H1 (cell line): ENCODE measurements around the gene BTG2. TPM values are rescaled to one million over a fixed set of nuclear protein-coding genes. Genes with fewer than 3 reads are reported as not detected.
A peak's percentile ranks its signal among the peaks of the same experiment; 100 is the strongest.

Source experiments
- BCL11A ChIP-seq, 2 experiments: IDR thresholded peaks; one replicate each; pipeline ENCODE4 v1.6.1; 2011; ENCODE audit warnings: low read depth in 2 of 2, low read length in 2 of 2, mild to moderate bottlenecking in 2 of 2
- CBX5 ChIP-seq: fragments of 300-800, 300-1000 bp; sonication (generic); IDR thresholded peaks from 2 replicates; pipeline ENCODE4 v1.7.1; 2016; ENCODE audit warnings: antibody characterized with exemption, low read length, low read depth
- EGR1 ChIP-seq: IDR thresholded peaks from 2 replicates; pipeline ENCODE4 v1.6.1; 2011; ENCODE audit warnings: low read depth, low read length, borderline replicate concordance
- GTF2F1 ChIP-seq: IDR thresholded peaks from 2 replicates; pipeline ENCODE4 v1.6.1; 2012; ENCODE audit warnings: low read depth, low read length, improper control_type of control experiment, borderline replicate concordance
- HDAC2 ChIP-seq, 2 experiments: fragments of 300-600 bp in 1 of 2; sonication (generic) in 1 of 2; IDR thresholded peaks; 2 replicates each; pipeline ENCODE4 v1.6.1; 2011 to 2012; ENCODE audit warnings: low read depth in 2 of 2, low read length in 2 of 2, mild to moderate bottlenecking in 2 of 2, moderate library complexity in 2 of 2, borderline replicate concordance in 1 of 2, inconsistent platforms in 1 of 2
- JUN ChIP-seq: IDR thresholded peaks from 2 replicates; pipeline ENCODE4 v1.6.1; 2011; ENCODE audit warnings: low read depth, mild to moderate bottlenecking, improper control_type of control experiment, low read length
- JUND ChIP-seq: IDR thresholded peaks from 2 replicates; pipeline ENCODE4 v1.6.1; 2011; ENCODE audit warnings: mild to moderate bottlenecking, improper control_type of control experiment, low read length
- KDM1A ChIP-seq: fragments of 200-600, 300-600 bp; sonication (generic); IDR thresholded peaks from 2 replicates; pipeline ENCODE4 v1.7.1; 2016; ENCODE audit warnings: mild to moderate bottlenecking, low read length, borderline replicate concordance
- PHF8 ChIP-seq: fragments of 200-600 bp; sonication (generic); conservative IDR thresholded peaks from 2 replicates; pipeline ENCODE4 v1.7.1; 2012; ENCODE audit warnings: low read depth, mild to moderate bottlenecking, inconsistent platforms, low read length, moderate library complexity
- POLR2AphosphoS5 ChIP-seq: IDR thresholded peaks from 2 replicates; pipeline ENCODE4 v1.6.1; 2011; ENCODE audit warnings: low read depth, low read length
- POU5F1 ChIP-seq: IDR thresholded peaks from 2 replicates; pipeline ENCODE4 v1.6.1; 2011; ENCODE audit warnings: low read depth, mild to moderate bottlenecking, low read length, moderate library complexity
- RAD21 ChIP-seq, 2 experiments: IDR thresholded peaks in 1 of 2; conservative IDR thresholded peaks in 1 of 2; 2 replicates each; pipeline ENCODE4 v1.6.1; 2011; ENCODE audit warnings: low read depth in 2 of 2, low read length in 2 of 2, improper control_type of control experiment in 1 of 2, inconsistent platforms in 1 of 2, mild to moderate bottlenecking in 1 of 2, moderate library complexity in 1 of 2
- RXRA ChIP-seq: IDR thresholded peaks from 2 replicates; pipeline ENCODE4 v1.6.1; 2011; ENCODE audit warnings: low read depth, mild to moderate bottlenecking, low read length, moderate library complexity; ENCODE audit not compliant: insufficient read depth
- SIN3A ChIP-seq, 2 experiments: IDR thresholded peaks in 1 of 2; conservative IDR thresholded peaks in 1 of 2; 2 replicates each; pipeline ENCODE4 v1.6.1; 2011 to 2012; ENCODE audit warnings: low read length in 2 of 2, improper control_type of control experiment in 1 of 2, low read depth in 1 of 2, mild to moderate bottlenecking in 1 of 2
- SRF ChIP-seq: IDR thresholded peaks from 2 replicates; pipeline ENCODE4 v1.6.1; 2011; ENCODE audit warnings: mild to moderate bottlenecking, low read depth, low read length, moderate library complexity
- SUZ12 ChIP-seq: fragments of 200-600 bp; sonication (generic); IDR thresholded peaks from 2 replicates; pipeline ENCODE4 v1.6.1; 2012; ENCODE audit warnings: mild to moderate bottlenecking, inconsistent platforms, low read length, moderate library complexity, mixed read lengths
- TAF1 ChIP-seq: IDR thresholded peaks from 2 replicates; pipeline ENCODE4 v1.6.1; 2011; ENCODE audit warnings: mild to moderate bottlenecking, low read depth, low read length
- TBP ChIP-seq: IDR thresholded peaks from 2 replicates; pipeline ENCODE4 v1.6.1; 2011; ENCODE audit warnings: low read depth, low read length, improper control_type of control experiment
- YY1 ChIP-seq: IDR thresholded peaks from 2 replicates; pipeline ENCODE4 v1.6.1; 2011; ENCODE audit warnings: low read depth, mild to moderate bottlenecking, low read length
- polyA plus RNA-seq, 7 experiments: library from polyadenylated mRNA; depleted of rRNA in 3 of 7; stranded (reverse) in 5 of 7; unstranded in 2 of 7; fragments of >200 nt in 5 of 7; fragments of 200-250 nt in 2 of 7; gene quantifications; 1 replicate in 5 of 7; 2 replicates in 1 of 7; 4 replicates in 1 of 7; pipeline versions ENCODE4 v1.2.1 to v1.2.3, GENCODE V29; 2011 to 2013; ENCODE audit warnings: missing spikeins in 2 of 7, mixed read lengths in 2 of 7
- total RNA-seq: library from RNA; stranded (reverse); fragmentation: NEBNext Ultra II Directional; extraction: Animal tissue kit (Norgen Biotek cat#: 25700); gene quantifications from 2 replicates; pipeline ENCODE4 v1.2.1, GENCODE V29; 2021
- TF ChIP-seq, protein P1 (sequence below), 3 experiments: IDR thresholded peaks; 1 replicate in 2 of 3; 2 replicates in 1 of 3; pipeline versions ENCODE4 v1.5.1 to v1.6.1; 2011; ENCODE audit warnings: low read length in 3 of 3, mild to moderate bottlenecking in 3 of 3, inconsistent platforms in 2 of 3, low read depth in 1 of 3, moderate library complexity in 1 of 3; ENCODE audit not compliant: insufficient read depth in 1 of 3; ENCODE audit errors: control extremely low read depth in 1 of 3

Gene BTG2
- total and polyA plus RNA-seq, 2 of the 8 experiments (the other 6 are each of a cell fraction or from before 2014, with no cell fraction given): 4.8 to 11.0 TPM

DNA sequence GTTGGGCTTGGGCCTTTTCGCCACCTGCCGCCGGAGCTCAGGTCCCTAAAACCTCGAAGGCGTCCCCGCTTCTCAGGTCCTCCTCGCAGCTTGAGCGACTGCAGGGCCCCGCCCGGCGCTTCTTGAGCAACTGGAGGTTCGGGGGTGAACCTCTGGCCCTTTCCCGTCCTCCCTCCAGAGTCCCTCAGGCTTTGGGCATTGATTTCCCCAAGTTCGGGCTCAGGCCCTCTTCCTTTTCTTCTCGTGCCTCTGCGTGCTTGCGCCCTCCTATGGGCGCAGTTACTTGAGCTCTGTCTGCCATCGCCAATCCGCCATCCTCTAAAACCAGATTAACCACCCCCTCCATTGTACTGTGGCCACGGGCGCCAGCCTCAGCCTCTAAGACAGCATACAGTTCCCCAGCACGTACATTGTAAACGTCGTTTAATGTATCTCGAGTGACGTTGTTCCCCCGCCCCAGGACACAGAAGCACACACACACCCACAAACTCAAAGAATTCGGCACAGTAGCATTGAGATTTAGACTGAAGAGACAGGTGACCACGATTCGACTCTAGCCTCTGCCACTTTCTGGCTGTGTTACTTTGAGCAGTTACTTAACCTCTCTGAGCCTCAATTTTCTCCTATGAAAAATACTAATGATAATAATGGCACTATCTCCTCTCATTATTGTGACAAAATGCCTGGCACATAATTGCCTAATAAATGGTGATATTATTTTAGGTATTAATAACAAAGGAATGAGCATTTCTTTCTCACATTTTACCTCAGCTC is 22.6 kb downstream of the BTG2 start (continued):
- TF ChIP-seq PHF8 (0 out of 2 replicates have a peak, but pooled peaks have one; percentile 41), SRF (no peak), SUZ12 (no peak), SIN3A (conservative IDR thresholded peaks at IDR 0.05 in 1 of 2, IDR thresholded peaks at IDR 0.05 in 1 of 2; ENCODE audit: low read depth in 1 of 2, low read length in 2 of 2) (no peak), EGR1 (no peak), JUN (no peak), JUND (no peak), RAD21 (IDR thresholded peaks at IDR 0.05 in 1 of 2, conservative IDR thresholded peaks at IDR 0.05 in 1 of 2; ENCODE audit: low read depth in 2 of 2, low read length in 2 of 2) (peak in 1 of 2 experiments; percentile 39; a peak in 2 of 4 replicates), RXRA (no peak), TAF1 (no peak; the same call in 1 of the 2 replicates), BCL11A (IDR thresholded peaks at IDR 0.05; ENCODE audit: low read depth in 2 of 2, low read length in 2 of 2) (no peak), GTF2F1 (no peak), HDAC2 (IDR thresholded peaks at IDR 0.05; ENCODE audit: borderline replicate concordance in 1 of 2, low read depth in 2 of 2, low read length in 2 of 2) (peak in 1 of 2 experiments; percentile 97; a peak in 1 of 4 replicates), CBX5 (no peak), TBP (peak; percentile 49; the same call in 1 of the 2 replicates), YY1 (peak; percentile 80; the same call in 1 of the 2 replicates), POLR2AphosphoS5 (0 out of 2 replicates have a peak, but pooled peaks have one; percentile 6), POU5F1 (no peak), KDM1A (peak; percentile 96)
- TF ChIP-seq, protein P1, sequence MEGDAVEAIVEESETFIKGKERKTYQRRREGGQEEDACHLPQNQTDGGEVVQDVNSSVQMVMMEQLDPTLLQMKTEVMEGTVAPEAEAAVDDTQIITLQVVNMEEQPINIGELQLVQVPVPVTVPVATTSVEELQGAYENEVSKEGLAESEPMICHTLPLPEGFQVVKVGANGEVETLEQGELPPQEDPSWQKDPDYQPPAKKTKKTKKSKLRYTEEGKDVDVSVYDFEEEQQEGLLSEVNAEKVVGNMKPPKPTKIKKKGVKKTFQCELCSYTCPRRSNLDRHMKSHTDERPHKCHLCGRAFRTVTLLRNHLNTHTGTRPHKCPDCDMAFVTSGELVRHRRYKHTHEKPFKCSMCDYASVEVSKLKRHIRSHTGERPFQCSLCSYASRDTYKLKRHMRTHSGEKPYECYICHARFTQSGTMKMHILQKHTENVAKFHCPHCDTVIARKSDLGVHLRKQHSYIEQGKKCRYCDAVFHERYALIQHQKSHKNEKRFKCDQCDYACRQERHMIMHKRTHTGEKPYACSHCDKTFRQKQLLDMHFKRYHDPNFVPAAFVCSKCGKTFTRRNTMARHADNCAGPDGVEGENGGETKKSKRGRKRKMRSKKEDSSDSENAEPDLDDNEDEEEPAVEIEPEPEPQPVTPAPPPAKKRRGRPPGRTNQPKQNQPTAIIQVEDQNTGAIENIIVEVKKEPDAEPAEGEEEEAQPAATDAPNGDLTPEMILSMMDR (IDR thresholded peaks at IDR 0.05; ENCODE audit: control extremely low read depth in 1 of 3, insufficient read depth in 1 of 3, low read depth in 1 of 3, low read length in 3 of 3): peak; percentile 22 to 46 (median 44); a peak in 3 of 4 replicates
